GM19351 (cell line): Measurements from ENCODE around the gene IFNG.

Experiments used
- ATAC-seq: cut with Tn5 transposase; IDR thresholded peaks from one replicate; pipeline ENCODE4 v1.9.1; 2021; ENCODE audit warnings: mild to moderate bottlenecking, moderate library complexity; ENCODE audit not compliant: unreplicated experiment

IFNG gene

GRCh38 chr12:68169213-68169889, 9.8 kb upstream of the IFNG start:
- no peak for ATAC-seq

GRCh38 chr12:68166317-68166831, 6.8 kb upstream of the IFNG start:
- no peak for ATAC-seq

GRCh38 chr12:68163560-68164081, 4.1 kb upstream of the IFNG start:
- peak; percentile 70 for ATAC-seq

DNA sequence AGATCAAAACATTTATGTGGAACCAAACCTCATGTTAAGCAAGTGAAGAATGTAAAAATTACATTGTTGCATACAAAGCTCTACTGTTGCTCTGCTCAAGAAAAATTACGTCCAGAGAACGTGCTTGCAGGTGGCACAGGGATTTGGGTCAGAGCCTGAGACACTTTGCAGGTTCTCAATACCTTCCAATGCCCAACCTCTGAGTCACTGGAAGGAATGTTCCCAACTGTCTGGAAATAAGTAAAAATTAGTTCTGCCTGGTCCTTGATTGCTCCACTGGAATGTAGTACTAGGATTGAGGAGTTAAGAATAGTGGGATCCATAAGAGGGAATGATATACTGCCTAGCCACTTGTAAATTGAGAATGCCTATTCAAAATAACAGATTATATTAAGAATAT, 2.8 kb upstream of the IFNG start:
- ATAC-seq, result no peak

DNA sequence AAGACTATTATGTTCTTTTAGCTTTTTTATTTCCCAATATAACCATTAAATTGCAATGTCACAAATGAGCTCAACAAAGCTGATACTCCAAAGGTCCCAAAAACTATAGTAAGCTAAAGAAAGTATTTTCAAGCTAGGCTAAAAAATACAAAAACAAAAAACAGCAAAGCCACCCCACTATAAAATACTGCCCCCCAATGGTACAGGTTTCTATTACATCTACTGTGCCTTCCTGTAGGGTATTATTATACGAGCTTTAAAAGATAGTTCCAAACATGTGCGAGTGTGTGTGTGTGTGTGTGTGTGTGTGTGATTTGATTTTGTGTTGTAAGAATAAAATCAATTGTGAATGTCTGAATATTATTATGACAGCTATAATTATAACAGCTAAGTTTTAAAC, 1.1 kb downstream of the IFNG start:
- no peak for ATAC-seq

- no peak for ATAC-seq
Observed at GRCh38 chr12:68157380-68157779, 2.2 kb downstream of the IFNG start.

DNA sequence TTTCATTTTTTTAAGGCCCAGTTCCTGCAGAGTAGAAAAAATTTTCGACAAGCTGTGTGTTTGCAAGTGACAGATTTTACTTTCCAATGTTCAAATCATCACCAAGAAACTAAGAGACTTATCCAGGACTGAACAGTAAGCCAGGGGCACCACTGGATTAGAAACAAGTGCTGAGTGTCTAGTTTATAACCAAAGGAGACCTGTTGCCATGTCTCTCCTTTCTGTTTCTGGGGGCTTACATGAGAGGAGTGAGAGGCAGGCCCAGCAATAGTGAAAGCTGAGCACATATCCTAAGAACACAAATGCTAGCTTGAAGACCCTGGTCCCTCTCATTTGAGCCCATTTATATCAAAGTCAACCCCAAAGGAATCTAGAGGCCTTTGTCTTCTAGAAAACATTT, 2.9 kb downstream of the IFNG start:
- no peak for ATAC-seq

DNA sequence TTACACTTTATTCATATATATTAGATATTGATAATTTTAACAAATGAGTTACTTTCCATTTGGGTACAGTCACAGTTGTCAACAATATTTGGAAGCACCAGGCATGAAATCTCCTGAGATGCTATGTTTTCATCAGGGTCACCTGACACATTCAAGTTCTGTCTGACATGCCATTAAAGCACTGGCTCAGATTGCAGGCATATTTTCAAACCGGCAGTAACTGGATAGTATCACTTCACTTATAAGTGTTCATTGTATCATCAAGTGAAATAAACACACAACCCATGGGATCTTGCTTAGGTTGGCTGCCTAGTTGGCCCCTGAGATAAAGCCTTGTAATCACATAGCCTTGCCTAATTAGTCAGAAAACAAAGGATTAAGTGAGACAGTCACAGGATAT, 4.8 kb downstream of the IFNG start:
- ATAC-seq, result no peak

DNA sequence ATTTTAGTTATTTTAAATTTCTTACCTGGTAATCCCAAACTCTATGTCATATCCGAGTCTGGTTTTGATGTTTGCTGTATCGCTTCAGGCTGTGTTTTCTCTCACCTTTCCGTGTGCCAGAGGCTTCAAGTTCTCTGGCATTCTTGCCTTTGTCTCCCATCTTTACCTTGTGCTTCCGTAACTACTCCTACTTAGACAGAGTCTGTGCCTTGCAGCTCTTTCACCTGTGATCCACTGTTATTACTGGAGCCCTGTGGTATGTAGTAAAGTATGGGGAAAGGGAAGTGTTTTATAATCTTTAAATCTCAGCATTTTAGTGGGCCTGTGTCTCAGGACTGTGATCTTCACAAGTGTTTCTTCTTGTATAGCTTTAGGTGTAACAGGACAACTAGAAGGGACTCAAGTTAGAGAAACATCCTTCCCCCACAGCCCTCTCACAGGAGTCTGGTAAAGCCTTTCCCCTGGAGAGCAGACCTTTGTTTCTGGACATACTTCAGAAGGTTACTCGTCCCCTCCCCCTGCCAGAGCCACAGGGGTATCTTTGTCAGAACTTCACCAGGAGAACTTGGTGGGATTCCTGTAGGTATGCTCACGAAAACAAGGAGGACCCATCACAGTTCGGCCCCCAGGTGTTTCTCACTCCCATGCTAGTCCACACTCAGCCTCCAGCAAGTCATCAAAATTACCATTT, 11.1 kb downstream of the IFNG start:
- no peak for ATAC-seq

DNA sequence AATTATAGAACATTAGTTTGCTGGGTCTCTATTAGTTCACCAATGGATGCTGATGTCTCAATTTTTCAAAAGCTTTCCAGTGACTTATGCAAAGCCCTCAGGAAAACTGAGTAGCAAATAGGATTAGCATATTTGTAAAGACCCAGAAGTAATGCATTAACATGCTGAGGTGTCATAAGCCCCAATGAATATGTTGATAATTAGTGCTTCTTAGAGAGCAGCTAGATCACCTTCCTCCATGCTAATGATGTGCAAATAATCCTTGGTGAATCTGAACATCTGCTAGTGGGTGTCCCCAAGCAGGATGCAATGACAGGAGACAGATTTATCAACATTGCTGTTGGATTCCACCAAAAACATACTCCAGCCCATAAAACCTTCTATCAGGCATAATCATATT, 19.0 kb downstream of the IFNG start:
- no peak for ATAC-seq

DNA sequence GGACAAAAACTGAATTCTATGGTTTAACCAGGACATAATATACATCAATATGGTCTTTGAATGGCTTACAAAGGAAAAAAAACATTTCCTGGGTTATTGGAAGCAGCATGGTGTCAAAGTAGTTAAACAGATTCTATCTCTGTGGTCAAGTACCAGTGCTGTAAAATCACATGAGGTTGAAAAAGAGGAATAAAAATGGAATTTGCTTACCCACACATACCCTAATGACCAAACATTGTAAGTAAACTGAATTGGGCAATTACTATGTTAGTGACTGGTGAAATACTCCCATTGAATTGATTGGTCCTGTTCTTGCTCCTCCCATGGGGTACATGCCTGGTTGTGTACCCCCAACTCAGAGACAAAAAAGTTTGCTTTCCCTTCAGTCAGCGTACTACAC, 19.6 kb downstream of the IFNG start:
- no peak for ATAC-seq

- ATAC-seq, result no peak
Observed at GRCh38 chr12:68139001-68139400, 20.5 kb downstream of the IFNG start.

DNA sequence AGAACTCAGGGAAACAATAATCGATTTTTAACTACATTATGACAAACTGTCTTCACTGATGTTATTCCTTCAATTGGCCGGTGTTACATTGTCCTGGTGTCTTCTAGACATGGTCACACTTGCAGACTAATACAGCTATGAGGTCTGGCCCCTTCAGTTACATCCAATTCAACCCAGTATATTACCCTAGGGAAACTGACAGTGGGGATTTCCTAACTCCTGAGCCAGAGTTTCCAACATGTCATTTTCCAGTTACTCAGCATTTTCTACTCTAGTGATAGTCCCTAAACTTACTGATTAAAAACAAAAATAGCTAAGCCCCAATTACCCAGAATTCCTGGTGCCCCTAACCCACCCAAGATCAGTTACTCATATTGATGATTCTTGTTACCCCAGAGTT, 21.1 kb downstream of the IFNG start:
- ATAC-seq, result no peak

GRCh38 chr12:68137335-68137830, 22.2 kb downstream of the IFNG start:
- ATAC-seq, result no peak

DNA sequence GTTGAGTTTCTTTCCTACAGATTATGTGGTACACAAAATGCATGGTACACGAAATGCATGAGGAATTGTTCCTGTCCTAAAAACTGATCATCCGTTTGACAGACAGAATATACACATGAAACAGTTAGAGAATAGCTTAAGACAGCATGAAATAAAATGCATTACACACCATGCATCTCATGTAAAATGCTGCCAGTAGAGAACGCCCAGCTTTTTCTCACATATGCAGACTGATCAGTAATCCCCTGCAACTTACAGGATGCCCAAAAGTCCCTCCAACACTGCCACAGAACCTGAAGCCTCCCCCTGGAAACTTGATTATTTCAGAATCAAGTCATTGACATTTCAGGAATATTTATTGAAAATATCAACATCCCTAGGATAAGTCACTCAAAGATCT, 24.0 kb downstream of the IFNG start:
- ATAC-seq, result no peak

GRCh38 chr12:68131867-68132414, 27.6 kb downstream of the IFNG start:
- ATAC-seq, result no peak

DNA sequence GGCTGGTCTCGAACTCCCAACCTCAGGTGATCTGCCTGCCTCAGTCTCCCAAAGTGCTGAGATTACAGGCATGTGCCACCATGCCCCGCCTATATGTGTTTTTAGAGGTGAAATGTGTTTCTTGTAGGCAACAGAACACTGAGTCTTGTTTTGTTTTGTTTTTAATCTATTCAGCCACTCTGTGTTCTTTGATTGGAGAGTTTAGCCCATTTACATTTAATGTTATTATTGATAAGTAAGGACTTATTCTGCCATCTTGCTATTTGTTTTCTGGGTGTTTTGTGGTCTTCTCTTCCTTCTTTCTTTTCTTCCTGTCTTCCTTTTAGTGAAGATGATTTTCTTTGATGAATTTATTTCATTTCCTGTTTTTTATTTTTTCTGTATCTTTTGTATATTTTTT, 29.6 kb downstream of the IFNG start:
- ATAC-seq, result no peak

DNA sequence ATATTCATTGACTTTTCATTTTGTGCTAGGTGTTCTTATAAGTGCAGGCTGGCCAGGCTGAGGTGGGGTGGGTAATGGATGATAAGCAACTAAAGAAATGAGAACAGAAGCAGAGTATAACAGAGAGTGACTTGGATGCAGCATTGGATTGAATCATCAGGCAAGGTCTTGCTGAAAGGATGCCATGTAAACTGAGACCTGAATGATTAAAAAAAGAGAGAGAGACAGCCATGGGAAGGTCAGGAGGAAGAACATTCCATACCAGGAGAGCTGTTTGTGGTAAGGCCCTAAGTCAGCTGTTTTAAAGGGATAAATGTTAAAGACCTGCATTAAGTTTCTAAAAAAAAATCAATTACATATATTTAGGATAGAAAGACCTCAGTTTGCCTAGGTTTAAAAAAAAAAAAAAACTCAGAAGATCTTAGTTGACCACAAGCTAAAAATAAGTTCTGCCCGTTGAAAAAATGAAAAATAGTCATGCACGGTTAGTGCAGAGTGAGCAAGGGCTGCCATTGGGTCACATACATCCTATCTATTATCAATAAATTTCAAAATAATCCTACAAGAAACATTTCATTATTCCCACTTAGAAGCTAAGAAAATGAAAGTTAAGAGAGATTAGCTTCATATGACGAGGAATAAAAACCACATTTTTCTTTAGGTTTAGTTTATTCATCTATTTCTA, 37.2 kb downstream of the IFNG start:
- ATAC-seq, result no peak

- ATAC-seq, result no peak
Observed at GRCh38 chr12:68121143-68121542, 38.4 kb downstream of the IFNG start.

GRCh38 chr12:68119724-68120211, 39.8 kb downstream of the IFNG start:
- ATAC-seq, result peak; percentile 94

- ATAC-seq, result peak; percentile 68
Observed at GRCh38 chr12:68119250-68119649, 40.3 kb downstream of the IFNG start.
